H1 (cell line): ENCODE results near the gene CTNNA3. TPM values are rescaled to one million over a fixed set of nuclear protein-coding genes. Genes with fewer than 3 reads are reported as not detected.

ENCODE experiments used
- CTCF ChIA-PET: fragments of 300-600 bp; sonication (Branson Sonifier 250); formaldehyde crosslinking; loops from one replicate; lab custom pipeline; 2021; ENCODE audit not compliant: partially characterized antibody; lab: Charles Lee
- POLR2A ChIA-PET: fragments of 300-600 bp; sonication (Branson Sonifier 250); formaldehyde crosslinking; loops from one replicate; lab custom pipeline; 2021; ENCODE audit warnings: inconsistent platforms; ENCODE audit not compliant: partially characterized antibody; lab: Charles Lee
- DNase-seq, 2 experiments: peaks; one replicate each; pipeline versions ENCODE4 v3.0.0 to v3.0.0-alpha.2; 2010 to 2022; ENCODE audit warnings: low spot score in 2 of 2, low read depth in 1 of 2, mixed read lengths in 1 of 2
- FAIRE-seq: peaks from 2 replicates; lab custom pipeline; 2011; peaks lifted over from hg19 to GRCh38; lab: Jason Lieb, UNC
- H2AFZ ChIP-seq: 2 replicates; pipeline ENCODE4 v1.8.1; 2012; ENCODE audit warnings: low read length, inconsistent platforms
- H2AK5ac ChIP-seq: 2 replicates; pipeline ENCODE4 v1.6.1; 2013; ENCODE audit warnings: low read depth, low read length
- H2BK120ac ChIP-seq: replicated peaks from 2 replicates; pipeline ENCODE3; 2013; ENCODE audit warnings: low read depth, low read length, inconsistent platforms
- H2BK12ac ChIP-seq: 2 replicates; pipeline ENCODE4 v1.6.1; 2013; ENCODE audit warnings: low read depth, low read length
- H2BK15ac ChIP-seq: 2 replicates; pipeline ENCODE4 v1.6.1; 2013; ENCODE audit warnings: low read length
- H2BK20ac ChIP-seq: 2 replicates; pipeline ENCODE4 v1.6.1; 2013; ENCODE audit warnings: low read length
- H2BK5ac ChIP-seq: 2 replicates; pipeline ENCODE4 v1.6.1; 2013; ENCODE audit warnings: low read depth, low read length
- H3K14ac ChIP-seq: 2 replicates; pipeline ENCODE4 v1.6.1; 2013; ENCODE audit warnings: inconsistent platforms; ENCODE audit not compliant: insufficient read length
- H3K18ac ChIP-seq: 2 replicates; pipeline ENCODE4 v1.6.1; 2013; ENCODE audit warnings: low read length; ENCODE audit errors: extremely low read depth
- H3K23ac ChIP-seq: 2 replicates; pipeline ENCODE4 v1.6.1; 2013; ENCODE audit warnings: inconsistent platforms; ENCODE audit not compliant: insufficient read length
- H3K23me2 ChIP-seq: 2 replicates; pipeline ENCODE4 v1.6.1; 2013; ENCODE audit warnings: low read depth, low read length
- H3K27ac ChIP-seq: 2 replicates; pipeline ENCODE4 v1.6.1; 2011; ENCODE audit warnings: low read depth, low read length, inconsistent platforms
- H3K27me3 ChIP-seq, 4 experiments: replicated peaks in 1 of 4; 1 replicate in 1 of 4; 2 replicates in 3 of 4; pipeline versions ENCODE4 v1.6.1 to v1.8.1; 2011 to 2013; ENCODE audit warnings: low read length in 3 of 4, mild to moderate bottlenecking in 3 of 4, inconsistent platforms in 2 of 4, mixed read lengths in 2 of 4, moderate library complexity in 1 of 4; ENCODE audit not compliant: control insufficient read depth in 3 of 4, insufficient read depth in 3 of 4; ENCODE audit errors: extremely low read depth in 1 of 4
- H3K36me3 ChIP-seq, 4 experiments: 2 replicates each; pipeline versions ENCODE4 v1.6.1 to v1.8.1; 2011 to 2013; ENCODE audit warnings: mild to moderate bottlenecking in 4 of 4, low read length in 3 of 4, moderate library complexity in 2 of 4, control low read depth in 1 of 4, inconsistent platforms in 1 of 4; ENCODE audit not compliant: insufficient read depth in 4 of 4, control insufficient read depth in 2 of 4
- H3K4ac ChIP-seq: replicated peaks from 2 replicates; pipeline ENCODE3; 2013; ENCODE audit warnings: low read length, low read depth, mixed read lengths, inconsistent platforms; ENCODE audit not compliant: insufficient read length
- H3K4me1 ChIP-seq, 4 experiments: replicated peaks in 1 of 4; 1 replicate in 1 of 4; 2 replicates in 3 of 4; pipeline versions ENCODE4 v1.6.1 to v1.8.1; 2011 to 2013; ENCODE audit warnings: low read length in 3 of 4, inconsistent platforms in 2 of 4, mixed read lengths in 1 of 4; ENCODE audit not compliant: insufficient read depth in 4 of 4, control insufficient read depth in 3 of 4
- H3K4me2 ChIP-seq, 2 experiments: 2 replicates each; pipeline versions ENCODE4 v1.6.1 to v1.8.1; 2011 to 2013; ENCODE audit warnings: low read depth in 2 of 2, low read length in 2 of 2, control low read depth in 1 of 2, inconsistent platforms in 1 of 2, mild to moderate bottlenecking in 1 of 2; ENCODE audit not compliant: insufficient read depth in 1 of 2
- H3K4me3 ChIP-seq, 4 experiments: fragments of 200-600, 300-600 bp in 1 of 4; sonication (generic), shearing (Covaris generic), sonication (Bioruptor Twin) in 1 of 4; 2 replicates each; pipeline versions ENCODE4 v1.5.1 to v1.8.1; 2011 to 2016; ENCODE audit warnings: low read length in 4 of 4, low read depth in 3 of 4, control low read depth in 2 of 4, inconsistent platforms in 2 of 4, mild to moderate bottlenecking in 2 of 4, mixed read lengths in 1 of 4, moderate library complexity in 1 of 4; ENCODE audit not compliant: insufficient read depth in 2 of 4; ENCODE audit errors: extremely low read depth in 1 of 4
- H3K56ac ChIP-seq: replicated peaks from 2 replicates; pipeline ENCODE3; 2013; ENCODE audit warnings: low read depth, mild to moderate bottlenecking, mixed read lengths, low read length, inconsistent platforms; ENCODE audit not compliant: insufficient read length
- H3K79me1 ChIP-seq: 2 replicates; pipeline ENCODE4 v1.6.1; 2013; ENCODE audit warnings: low read depth, low read length, control low read depth
- H3K79me2 ChIP-seq, 2 experiments: 2 replicates each; pipeline versions ENCODE4 v1.6.1 to v1.8.1; 2012 to 2013; ENCODE audit warnings: low read length in 2 of 2, mild to moderate bottlenecking in 2 of 2, inconsistent platforms in 1 of 2; ENCODE audit not compliant: insufficient read depth in 2 of 2, control insufficient read depth in 1 of 2
- H3K9ac ChIP-seq, 4 experiments: replicated peaks in 1 of 4; 1 replicate in 1 of 4; 2 replicates in 3 of 4; pipeline versions ENCODE4 v1.6.1 to v1.8.1; 2011 to 2013; ENCODE audit warnings: low read depth in 3 of 4, low read length in 3 of 4, control low read depth in 2 of 4, mild to moderate bottlenecking in 2 of 4, moderate library complexity in 2 of 4, inconsistent platforms in 1 of 4; ENCODE audit errors: extremely low read depth in 1 of 4
- H3K9me3 ChIP-seq, 2 experiments: 2 replicates each; pipeline versions ENCODE4 v1.6.1 to v1.8.1; 2012 to 2013; ENCODE audit warnings: mild to moderate bottlenecking in 2 of 2, moderate library complexity in 2 of 2, control low read depth in 1 of 2, inconsistent platforms in 1 of 2, low read depth in 1 of 2, low read length in 1 of 2, mixed read lengths in 1 of 2; ENCODE audit not compliant: insufficient read depth in 2 of 2
- H4K20me1 ChIP-seq, 2 experiments: replicated peaks in 1 of 2; 2 replicates each; pipeline versions ENCODE3 to v1.8.1; 2011 to 2013; ENCODE audit warnings: inconsistent platforms in 2 of 2, low read length in 2 of 2, mild to moderate bottlenecking in 1 of 2; ENCODE audit not compliant: insufficient read depth in 2 of 2, control insufficient read depth in 1 of 2
- H4K5ac ChIP-seq: 2 replicates; pipeline ENCODE4 v1.6.1; 2013; ENCODE audit warnings: low read length, low read depth, mixed read lengths, inconsistent platforms; ENCODE audit not compliant: insufficient read length
- H4K8ac ChIP-seq: 2 replicates; pipeline ENCODE4 v1.8.0; 2013; ENCODE audit warnings: mild to moderate bottlenecking, moderate library complexity, low read length, inconsistent platforms; ENCODE audit not compliant: insufficient read depth; ENCODE audit errors: extremely low read depth
- H4K91ac ChIP-seq: replicated peaks from 2 replicates; pipeline ENCODE3; 2013; ENCODE audit warnings: low read length, mixed read lengths, inconsistent platforms; ENCODE audit not compliant: insufficient read length
- ASH2L ChIP-seq: fragments of 200-600, 300-600 bp; sonication (generic); IDR thresholded peaks from one replicate; pipeline ENCODE4 v1.7.1; 2017; ENCODE audit warnings: low read length
- CEBPB ChIP-seq: IDR thresholded peaks from 2 replicates; pipeline ENCODE4 v1.6.1; 2012; ENCODE audit warnings: low read depth, low read length
- CTBP2 ChIP-seq: IDR thresholded peaks from 2 replicates; pipeline ENCODE4 v1.7.0; 2011; ENCODE audit warnings: borderline replicate concordance, mild to moderate bottlenecking, moderate library complexity, mixed read lengths, low read length; ENCODE audit not compliant: insufficient read depth, insufficient read length
- EP300 ChIP-seq, 2 experiments: IDR thresholded peaks; 1 replicate in 1 of 2; 2 replicates in 1 of 2; pipeline ENCODE4 v1.6.1; 2011 to 2012; ENCODE audit warnings: low read depth in 2 of 2, low read length in 2 of 2, mild to moderate bottlenecking in 2 of 2, borderline replicate concordance in 1 of 2, inconsistent platforms in 1 of 2, moderate library complexity in 1 of 2
- HDAC6 ChIP-seq: IDR thresholded peaks from one replicate; pipeline ENCODE4 v1.7.1; 2012; ENCODE audit warnings: low read depth, mild to moderate bottlenecking, inconsistent platforms, low read length, moderate library complexity
- KDM5A ChIP-seq: fragments of 200-600 bp; IDR thresholded peaks from 2 replicates; pipeline ENCODE4 v1.7.1; 2012; ENCODE audit warnings: mild to moderate bottlenecking, low read length, inconsistent platforms, mixed read lengths
- NRF1 ChIP-seq: IDR thresholded peaks from 2 replicates; pipeline ENCODE4 v1.6.1; 2011; ENCODE audit warnings: mild to moderate bottlenecking, low read depth, low read length, improper control_type of control experiment
- PHF8 ChIP-seq: fragments of 200-600 bp; sonication (generic); conservative IDR thresholded peaks from 2 replicates; pipeline ENCODE4 v1.7.1; 2012; ENCODE audit warnings: low read depth, mild to moderate bottlenecking, inconsistent platforms, low read length, moderate library complexity
- POLR2AphosphoS5 ChIP-seq: IDR thresholded peaks from 2 replicates; pipeline ENCODE4 v1.6.1; 2011; ENCODE audit warnings: low read depth, low read length
- RAD21 ChIP-seq, 2 experiments: IDR thresholded peaks in 1 of 2; conservative IDR thresholded peaks in 1 of 2; 2 replicates each; pipeline ENCODE4 v1.6.1; 2011; ENCODE audit warnings: low read depth in 2 of 2, low read length in 2 of 2, improper control_type of control experiment in 1 of 2, inconsistent platforms in 1 of 2, mild to moderate bottlenecking in 1 of 2, moderate library complexity in 1 of 2
- SP2 ChIP-seq: IDR thresholded peaks from 2 replicates; pipeline ENCODE4 v1.6.1; 2012; ENCODE audit warnings: mild to moderate bottlenecking, low read length, inconsistent platforms
- TAF1 ChIP-seq: IDR thresholded peaks from 2 replicates; pipeline ENCODE4 v1.6.1; 2011; ENCODE audit warnings: mild to moderate bottlenecking, low read depth, low read length
- WGBS, 2 experiments: shearing (Covaris generic) in 1 of 2; methylation state at CpG; one replicate each; pipeline versions ENCODE4 v1.1.6 to v1.1.7; 2013 to 2015; ENCODE audit warnings: low lambda C conversion rate in 2 of 2, mixed read lengths in 2 of 2, inconsistent platforms in 1 of 2, low coverage in 1 of 2, missing lambda C conversion rate in 1 of 2; ENCODE audit not compliant: insufficient replicate concordance in 2 of 2, insufficient coverage in 1 of 2, insufficient read length in 1 of 2; ENCODE audit errors: extremely low coverage in 1 of 2, missing lambda C conversion rate in 1 of 2; 5-methylcytosine and 5-hydroxymethylcytosine counted together
- polyA plus RNA-seq, 7 experiments: library from polyadenylated mRNA; depleted of rRNA in 3 of 7; stranded (reverse) in 5 of 7; unstranded in 2 of 7; fragments of >200 nt in 5 of 7; fragments of 200-250 nt in 2 of 7; gene quantifications; 1 replicate in 5 of 7; 2 replicates in 1 of 7; 4 replicates in 1 of 7; pipeline versions ENCODE4 v1.2.1 to v1.2.3, GENCODE V29; 2011 to 2013; ENCODE audit warnings: missing spikeins in 2 of 7, mixed read lengths in 2 of 7
- total RNA-seq: library from RNA; stranded (reverse); fragmentation: NEBNext Ultra II Directional; extraction: Animal tissue kit (Norgen Biotek cat#: 25700); gene quantifications from 2 replicates; pipeline ENCODE4 v1.2.1, GENCODE V29; 2021
- TF ChIP-seq, protein P1 (sequence below): IDR thresholded peaks from 2 replicates; pipeline ENCODE4 v1.6.1; 2012; ENCODE audit warnings: inconsistent platforms

The CTNNA3 gene
- total and polyA plus RNA-seq, 2 of the 8 experiments (the other 6 are each of a cell fraction or from before 2014, with no cell fraction given), result 1.3 to 1.5 TPM

DNA sequence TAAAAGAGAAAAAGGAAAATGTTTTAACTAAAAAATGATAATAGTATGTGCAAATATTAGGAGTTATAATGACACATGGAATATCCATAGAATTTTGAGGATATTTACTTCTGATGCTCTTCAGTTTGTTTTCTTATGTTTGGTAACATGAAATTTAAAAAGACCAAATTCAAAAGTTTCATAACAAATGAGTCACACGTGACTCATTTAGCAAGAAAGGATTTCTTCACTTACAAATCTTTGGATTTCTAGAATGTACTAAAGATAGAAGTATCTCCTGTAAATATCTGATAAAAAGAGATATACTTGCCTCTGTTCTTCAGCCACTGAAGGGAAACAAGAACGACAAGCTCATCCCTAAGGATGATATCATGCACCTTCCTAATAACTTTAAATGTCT lies 1544.6 kb downstream of the CTNNA3 start:
- Histone ChIP-seq H2BK20ac (no peak overlapping the region), H3K23ac (no peak overlapping the region), H3K9ac (no peak overlapping the region), H3K79me2 (no peaks in the 10 kb centered on the region), H4K91ac (no peak overlapping the region), H3K4ac (no peak overlapping the region), H3K14ac (no peak overlapping the region), H3K56ac (no peak overlapping the region), H2BK15ac (no peak overlapping the region), H2BK12ac (no peak overlapping the region), H3K27me3 (no peaks in the 10 kb centered on the region), H2BK5ac (no peak overlapping the region), H3K36me3 (no peaks in the 10 kb centered on the region), H3K79me1 (no peaks in the 10 kb centered on the region), H3K4me3 (no peak overlapping the region), H3K18ac (no peak overlapping the region), H2AK5ac (no peak overlapping the region), H2BK120ac (no peak overlapping the region), H3K4me1 (no peaks in the 10 kb centered on the region), H4K20me1 (no peaks in the 10 kb centered on the region), H3K27ac (no peak overlapping the region), H3K9me3 (no peaks in the 10 kb centered on the region), H4K5ac (no peak overlapping the region), H3K23me2 (no peaks in the 10 kb centered on the region), H2AFZ (no peak overlapping the region), H3K4me2 (no peak overlapping the region), H4K8ac (no peak overlapping the region)
- FAIRE-seq (no peak), DNase-seq (no peak)
- ChIA-PET CTCF (no interaction called here), POLR2A (interaction anchor here (0.6 kb wide), 1 partner anchor 193 kb away, joined by 4 read pairs; no protein-coding TSS in a partner anchor)
- 93% methylated on average over 2 of the region's 2 CpGs; no CpG with 5 or more reads in 1 of the 2 experiments for WGBS, 2 experiments
- no peak for TF ChIP-seq CEBPB
- no peak for TF ChIP-seq RAD21 (IDR thresholded peaks at IDR 0.05 in 1 of 2, conservative IDR thresholded peaks at IDR 0.05 in 1 of 2; ENCODE audit: low read depth in 2 of 2, low read length in 2 of 2)
- no peak for TF ChIP-seq NRF1
- no peak for TF ChIP-seq PHF8
- TF ChIP-seq KDM5A, result no peak
- TF ChIP-seq POLR2AphosphoS5, result no peak
- TF ChIP-seq, protein P1, sequence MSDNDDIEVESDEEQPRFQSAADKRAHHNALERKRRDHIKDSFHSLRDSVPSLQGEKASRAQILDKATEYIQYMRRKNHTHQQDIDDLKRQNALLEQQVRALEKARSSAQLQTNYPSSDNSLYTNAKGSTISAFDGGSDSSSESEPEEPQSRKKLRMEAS, result no peak
- TF ChIP-seq TAF1, result no peak
- no peak for TF ChIP-seq SP2
- TF ChIP-seq EP300 (IDR thresholded peaks at IDR 0.05; ENCODE audit: borderline replicate concordance in 1 of 2, low read depth in 2 of 2, low read length in 2 of 2), result no peak
- no peak for TF ChIP-seq ASH2L
- no peak for TF ChIP-seq CTBP2
- no peak for TF ChIP-seq HDAC6
